Measurements from ENCODE around the gene RPRD1A. TPM values are rescaled to one million over a fixed set of nuclear protein-coding genes. Genes with fewer than 3 reads are reported as not detected.

The RPRD1A gene
- total RNA-seq, 1 donor from 2014 or later: 62.6 TPM

DNA sequence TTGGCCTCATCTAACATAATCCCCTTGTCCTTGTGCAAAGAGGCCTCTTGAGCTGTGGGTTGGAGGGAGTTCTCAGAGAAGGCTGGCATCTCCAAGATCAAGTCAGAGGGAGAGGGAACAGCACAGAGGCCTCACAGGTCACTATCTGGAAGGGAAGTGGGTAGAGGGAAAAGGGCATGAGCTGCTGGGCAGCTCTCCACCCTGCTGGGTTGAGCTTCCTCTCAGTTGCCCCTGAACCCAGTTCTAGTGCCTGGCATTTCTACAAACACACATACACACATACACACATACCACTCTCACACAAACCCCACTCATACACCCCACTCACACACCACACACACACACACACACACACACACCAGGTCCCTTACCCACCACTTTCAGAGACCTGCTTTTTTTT is 125.2 kb downstream of the RPRD1A start:
- H3K36me3 Mint-ChIP-seq (ENCODE audit: low read depth, unreplicated experiment): no peaks in the 10 kb centered on the region
- no peak overlapping the region for H2AFZ ChIP-seq (ENCODE audit: low read depth, low read length)
- H3K4me1 ChIP-seq (ENCODE audit: insufficient read depth, low read length): no peaks in the 10 kb centered on the region
- H3K9me3 ChIP-seq (ENCODE audit: insufficient read depth, low read depth, low read length): no peaks in the 10 kb centered on the region
- no peak overlapping the region for H3K9ac ChIP-seq (ENCODE audit: low read length)
- H3K4me2 ChIP-seq (ENCODE audit: low read length): no peak overlapping the region
- H3K4me3 ChIP-seq (ENCODE audit: insufficient read depth, low read depth, low read length): no peak overlapping the region
- no peaks in the 10 kb centered on the region for H3K9me3 Mint-ChIP-seq (ENCODE audit: unreplicated experiment)
- H3K36me3 ChIP-seq (ENCODE audit: insufficient read depth, low read length): no peaks in the 10 kb centered on the region
- TF ChIP-seq, protein P1, sequence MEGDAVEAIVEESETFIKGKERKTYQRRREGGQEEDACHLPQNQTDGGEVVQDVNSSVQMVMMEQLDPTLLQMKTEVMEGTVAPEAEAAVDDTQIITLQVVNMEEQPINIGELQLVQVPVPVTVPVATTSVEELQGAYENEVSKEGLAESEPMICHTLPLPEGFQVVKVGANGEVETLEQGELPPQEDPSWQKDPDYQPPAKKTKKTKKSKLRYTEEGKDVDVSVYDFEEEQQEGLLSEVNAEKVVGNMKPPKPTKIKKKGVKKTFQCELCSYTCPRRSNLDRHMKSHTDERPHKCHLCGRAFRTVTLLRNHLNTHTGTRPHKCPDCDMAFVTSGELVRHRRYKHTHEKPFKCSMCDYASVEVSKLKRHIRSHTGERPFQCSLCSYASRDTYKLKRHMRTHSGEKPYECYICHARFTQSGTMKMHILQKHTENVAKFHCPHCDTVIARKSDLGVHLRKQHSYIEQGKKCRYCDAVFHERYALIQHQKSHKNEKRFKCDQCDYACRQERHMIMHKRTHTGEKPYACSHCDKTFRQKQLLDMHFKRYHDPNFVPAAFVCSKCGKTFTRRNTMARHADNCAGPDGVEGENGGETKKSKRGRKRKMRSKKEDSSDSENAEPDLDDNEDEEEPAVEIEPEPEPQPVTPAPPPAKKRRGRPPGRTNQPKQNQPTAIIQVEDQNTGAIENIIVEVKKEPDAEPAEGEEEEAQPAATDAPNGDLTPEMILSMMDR (IDR thresholded peaks at IDR 0.05; ENCODE audit: insufficient read depth, low read depth, low read length): no peak
- no peak for TF ChIP-seq EZH2 (IDR thresholded peaks at IDR 0.05; ENCODE audit: insufficient read depth, low read length)
- no peak overlapping the region for H3K4me3 Mint-ChIP-seq (ENCODE audit: unreplicated experiment)
- H3K27ac Mint-ChIP-seq (ENCODE audit: unreplicated experiment): no peak overlapping the region
- DNase-seq (ENCODE audit: low read depth) (no peak), FAIRE-seq (no peak)
- no peaks in the 10 kb centered on the region for H3K27me3 ChIP-seq (ENCODE audit: insufficient read depth, low read length)
- H3K79me2 ChIP-seq (ENCODE audit: insufficient read depth, low read length): no peaks in the 10 kb centered on the region
- H3K4me1 Mint-ChIP-seq (ENCODE audit: low read depth, unreplicated experiment): peaks cover 4% of the 10 kb centered on the region
- no peaks in the 10 kb centered on the region for H4K20me1 ChIP-seq (ENCODE audit: insufficient read depth, low read length)
- H3K27ac ChIP-seq (ENCODE audit: low read depth, low read length): no peak overlapping the region
- H3K27me3 Mint-ChIP-seq (ENCODE audit: low read depth, unreplicated experiment): no peaks in the 10 kb centered on the region

DNA sequence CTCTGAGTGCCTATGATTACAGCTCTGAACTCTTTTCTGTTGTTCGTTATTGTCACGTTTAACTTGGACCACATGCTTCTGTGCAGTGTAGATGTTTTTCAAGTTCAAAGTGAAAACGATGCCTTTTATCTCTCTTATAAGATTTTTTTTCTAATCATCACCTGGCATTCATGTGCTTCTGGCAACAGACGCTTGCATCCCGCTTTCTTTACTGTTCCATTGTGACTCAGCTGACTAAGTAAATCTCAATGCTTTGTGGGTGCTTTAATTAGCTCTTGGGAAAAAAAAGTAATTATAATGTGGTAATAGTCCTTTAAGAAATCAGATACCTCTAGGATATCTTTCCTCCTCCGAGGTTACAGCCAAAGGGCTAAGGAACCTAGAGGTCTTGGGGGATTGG is 126.1 kb downstream of the RPRD1A start:
- no peaks in the 10 kb centered on the region for H3K27me3 ChIP-seq (ENCODE audit: insufficient read depth, low read length)
- no peak overlapping the region for H2AFZ ChIP-seq (ENCODE audit: low read depth, low read length)
- H3K4me1 ChIP-seq (ENCODE audit: insufficient read depth, low read length): no peaks in the 10 kb centered on the region
- H3K27ac ChIP-seq (ENCODE audit: low read depth, low read length): no peak overlapping the region
- no peak overlapping the region for H3K4me3 ChIP-seq (ENCODE audit: insufficient read depth, low read depth, low read length)
- H3K9me3 ChIP-seq (ENCODE audit: insufficient read depth, low read depth, low read length): no peaks in the 10 kb centered on the region
- H3K4me2 ChIP-seq (ENCODE audit: low read length): no peak overlapping the region
- no peaks in the 10 kb centered on the region for H3K36me3 ChIP-seq (ENCODE audit: insufficient read depth, low read length)
- Mint-ChIP-seq H3K9me3 (ENCODE audit: unreplicated experiment) (no peaks in the 10 kb centered on the region), H3K4me3 (ENCODE audit: unreplicated experiment) (no peak overlapping the region), H3K27me3 (ENCODE audit: low read depth, unreplicated experiment) (no peaks in the 10 kb centered on the region), H3K36me3 (ENCODE audit: low read depth, unreplicated experiment) (no peaks in the 10 kb centered on the region), H3K27ac (ENCODE audit: unreplicated experiment) (no peak overlapping the region), H3K4me1 (ENCODE audit: low read depth, unreplicated experiment) (peaks cover 4% of the 10 kb centered on the region)
- H3K79me2 ChIP-seq (ENCODE audit: insufficient read depth, low read length): no peaks in the 10 kb centered on the region
- DNase-seq (ENCODE audit: low read depth): no peak
- FAIRE-seq: no peak
- no peak overlapping the region for H3K9ac ChIP-seq (ENCODE audit: low read length)
- no peaks in the 10 kb centered on the region for H4K20me1 ChIP-seq (ENCODE audit: insufficient read depth, low read length)
- no peak for TF ChIP-seq EZH2 (IDR thresholded peaks at IDR 0.05; ENCODE audit: insufficient read depth, low read length)
- TF ChIP-seq, protein P1 (IDR thresholded peaks at IDR 0.05; ENCODE audit: insufficient read depth, low read depth, low read length): no peak

Other genes with a start within 250 kb of the RPRD1A start
- gene SLC39A6, start 61.8 kb upstream of the RPRD1A start, total RNA-seq: 81.3 and 87.3 TPM in 2 replicates
- 98.1 and 99.8 TPM in 2 replicates for gene ELP2, start 62.3 kb upstream of the RPRD1A start, total RNA-seq
- gene MOCOS, start 119.9 kb upstream of the RPRD1A start, total RNA-seq: 1.4 and 1.9 TPM in 2 replicates
- 5.9 and 6.1 TPM in 2 replicates for gene FHOD3, start 230.2 kb upstream of the RPRD1A start, total RNA-seq

Measured in astrocyte (in vitro differentiated cells and primary cell).